ENCODE measurements around the gene DNAH10. TPM values are rescaled to one million over a fixed set of nuclear protein-coding genes. Genes with fewer than 3 reads are reported as not detected.

DNAH10 gene
- polyA plus RNA-seq, 2 of the 4 experiments (the other 2 are of a cell fraction), result 0.14 to 0.39 TPM

GRCh38 chr12:123790905-123791467 lies 28.9 kb downstream of the DNAH10 start:
- Histone ChIP-seq H3K4me2 (no peak overlapping the region), H3K27ac (no peak overlapping the region), H3K4me1 (no peaks in the 10 kb centered on the region), H3K4me3 (no peak overlapping the region), H3K9me3 (peaks cover 7% of the 10 kb centered on the region; the same call in 1 of the 3 replicates)
- ATAC-seq (peak in 1 of 2 experiments; percentile 34; a peak in 1 of 6 replicates), FAIRE-seq (no peak), DNase-seq (ENCODE audit: low read depth in 1 of 2, low spot score in 1 of 2) (no peak)
- CTCF ChIA-PET, result interaction anchor here (1.2 to 2.2 kb wide), 2 partner anchors 9 to 11 kb away, joined by 3 to 8 read pairs; no protein-coding TSS in a partner anchor
- TF ChIP-seq SREBF2 (IDR thresholded peaks at IDR 0.05) (no peak), MAZ (IDR thresholded peaks at IDR 0.05; ENCODE audit: borderline replicate concordance, low read depth, low read length) (no peak), GATA3 (IDR thresholded peaks at IDR 0.05; ENCODE audit: borderline replicate concordance) (no peak), FOXS1 (CRISPR knock-in tag; IDR thresholded peaks at IDR 0.05) (no peak), ZC3H11A (IDR thresholded peaks at IDR 0.05) (no peak), MYC (IDR thresholded peaks at IDR 0.05; ENCODE audit: borderline replicate concordance, low read length) (no peak), RCOR1 (IDR thresholded peaks at IDR 0.05; ENCODE audit: low read depth, low read length) (no peak), FOSB (CRISPR knock-in tag; IDR thresholded peaks at IDR 0.05) (no peak), RAD21 (conservative IDR thresholded peaks at IDR 0.05 in 1 of 2, IDR thresholded peaks at IDR 0.05 in 1 of 2) (no peak), TFCP2L1 (CRISPR knock-in tag; IDR thresholded peaks at IDR 0.05) (no peak), HOXA7 (CRISPR knock-in tag; IDR thresholded peaks at IDR 0.05) (no peak), POLR2A (IDR thresholded peaks at IDR 0.05; ENCODE audit: low read length) (no peak), ESRRA (IDR thresholded peaks at IDR 0.05; ENCODE audit: borderline replicate concordance, low read length) (no peak), POLR2AphosphoS2 (conservative IDR thresholded peaks at IDR 0.05; ENCODE audit: low read length) (no peak), HDAC2 (IDR thresholded peaks at IDR 0.05) (no peak), CHD2 (IDR thresholded peaks at IDR 0.05; ENCODE audit: low read length, partially characterized antibody) (no peak)
- TF ChIP-seq, protein P1, sequence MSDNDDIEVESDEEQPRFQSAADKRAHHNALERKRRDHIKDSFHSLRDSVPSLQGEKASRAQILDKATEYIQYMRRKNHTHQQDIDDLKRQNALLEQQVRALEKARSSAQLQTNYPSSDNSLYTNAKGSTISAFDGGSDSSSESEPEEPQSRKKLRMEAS (IDR thresholded peaks at IDR 0.05), result no peak
- TF ChIP-seq, protein P2, sequence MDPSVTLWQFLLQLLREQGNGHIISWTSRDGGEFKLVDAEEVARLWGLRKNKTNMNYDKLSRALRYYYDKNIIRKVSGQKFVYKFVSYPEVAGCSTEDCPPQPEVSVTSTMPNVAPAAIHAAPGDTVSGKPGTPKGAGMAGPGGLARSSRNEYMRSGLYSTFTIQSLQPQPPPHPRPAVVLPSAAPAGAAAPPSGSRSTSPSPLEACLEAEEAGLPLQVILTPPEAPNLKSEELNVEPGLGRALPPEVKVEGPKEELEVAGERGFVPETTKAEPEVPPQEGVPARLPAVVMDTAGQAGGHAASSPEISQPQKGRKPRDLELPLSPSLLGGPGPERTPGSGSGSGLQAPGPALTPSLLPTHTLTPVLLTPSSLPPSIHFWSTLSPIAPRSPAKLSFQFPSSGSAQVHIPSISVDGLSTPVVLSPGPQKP (IDR thresholded peaks at IDR 0.05; ENCODE audit: low read depth, low read length), result no peak
- TF ChIP-seq, protein P3, sequence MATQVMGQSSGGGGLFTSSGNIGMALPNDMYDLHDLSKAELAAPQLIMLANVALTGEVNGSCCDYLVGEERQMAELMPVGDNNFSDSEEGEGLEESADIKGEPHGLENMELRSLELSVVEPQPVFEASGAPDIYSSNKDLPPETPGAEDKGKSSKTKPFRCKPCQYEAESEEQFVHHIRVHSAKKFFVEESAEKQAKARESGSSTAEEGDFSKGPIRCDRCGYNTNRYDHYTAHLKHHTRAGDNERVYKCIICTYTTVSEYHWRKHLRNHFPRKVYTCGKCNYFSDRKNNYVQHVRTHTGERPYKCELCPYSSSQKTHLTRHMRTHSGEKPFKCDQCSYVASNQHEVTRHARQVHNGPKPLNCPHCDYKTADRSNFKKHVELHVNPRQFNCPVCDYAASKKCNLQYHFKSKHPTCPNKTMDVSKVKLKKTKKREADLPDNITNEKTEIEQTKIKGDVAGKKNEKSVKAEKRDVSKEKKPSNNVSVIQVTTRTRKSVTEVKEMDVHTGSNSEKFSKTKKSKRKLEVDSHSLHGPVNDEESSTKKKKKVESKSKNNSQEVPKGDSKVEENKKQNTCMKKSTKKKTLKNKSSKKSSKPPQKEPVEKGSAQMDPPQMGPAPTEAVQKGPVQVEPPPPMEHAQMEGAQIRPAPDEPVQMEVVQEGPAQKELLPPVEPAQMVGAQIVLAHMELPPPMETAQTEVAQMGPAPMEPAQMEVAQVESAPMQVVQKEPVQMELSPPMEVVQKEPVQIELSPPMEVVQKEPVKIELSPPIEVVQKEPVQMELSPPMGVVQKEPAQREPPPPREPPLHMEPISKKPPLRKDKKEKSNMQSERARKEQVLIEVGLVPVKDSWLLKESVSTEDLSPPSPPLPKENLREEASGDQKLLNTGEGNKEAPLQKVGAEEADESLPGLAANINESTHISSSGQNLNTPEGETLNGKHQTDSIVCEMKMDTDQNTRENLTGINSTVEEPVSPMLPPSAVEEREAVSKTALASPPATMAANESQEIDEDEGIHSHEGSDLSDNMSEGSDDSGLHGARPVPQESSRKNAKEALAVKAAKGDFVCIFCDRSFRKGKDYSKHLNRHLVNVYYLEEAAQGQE (IDR thresholded peaks at IDR 0.05), result no peak
- TF ChIP-seq, protein P4, sequence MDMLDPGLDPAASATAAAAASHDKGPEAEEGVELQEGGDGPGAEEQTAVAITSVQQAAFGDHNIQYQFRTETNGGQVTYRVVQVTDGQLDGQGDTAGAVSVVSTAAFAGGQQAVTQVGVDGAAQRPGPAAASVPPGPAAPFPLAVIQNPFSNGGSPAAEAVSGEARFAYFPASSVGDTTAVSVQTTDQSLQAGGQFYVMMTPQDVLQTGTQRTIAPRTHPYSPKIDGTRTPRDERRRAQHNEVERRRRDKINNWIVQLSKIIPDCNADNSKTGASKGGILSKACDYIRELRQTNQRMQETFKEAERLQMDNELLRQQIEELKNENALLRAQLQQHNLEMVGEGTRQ (IDR thresholded peaks at IDR 0.05), result no peak
- 63% methylated on average over 4 of the region's 4 CpGs for WGBS (ENCODE audit: missing lambda C conversion rate)
- POLR2A ChIA-PET, result no interaction called here

- TF ChIP-seq CEBPB (IDR thresholded peaks at IDR 0.05), result peak; percentile 11 to 20; a peak in 1 of 4 replicates
- no peak for TF ChIP-seq TFCP2L1 (CRISPR knock-in tag; IDR thresholded peaks at IDR 0.05)
- no peak overlapping the region for H3K4me3 ChIP-seq
- ChIA-PET POLR2A (no interaction called here), CTCF (no interaction called here)
- ATAC-seq, result no peak
- WGBS (ENCODE audit: missing lambda C conversion rate), result 59% methylated on average over 7 of the region's 7 CpGs
- no peak overlapping the region for H3K4me2 ChIP-seq
- no peaks in the 10 kb centered on the region for H3K4me1 ChIP-seq
- no peak overlapping the region for H3K27ac ChIP-seq
- H3K9me3 ChIP-seq, result peaks cover 7% of the 10 kb centered on the region; the same call in 1 of the 3 replicates
- no peak for DNase-seq (ENCODE audit: low read depth in 1 of 2, low spot score in 1 of 2)
- no peak for FAIRE-seq
Observed at GRCh38 chr12:123794027-123794426, 31.9 kb downstream of the DNAH10 start.
